GM20000 (cell line): ENCODE measurements around the gene PYGO2.
A peak's percentile ranks its signal among the peaks of the same experiment; 100 is the strongest.

Experiments
- DNase-seq: peaks from one replicate; pipeline ENCODE4 v3.0.0; 2012; ENCODE audit warnings: low spot score
- CTCF ChIP-seq: IDR thresholded peaks from 2 replicates; pipeline ENCODE4 v1.5.1; 2012; ENCODE audit warnings: mild to moderate bottlenecking, control low read depth; ENCODE audit errors: extremely low read depth, missing control alignments

The PYGO2 gene

GRCh38 chr1:154962156-154962749, 671 bp upstream of the PYGO2 start:
- peak; percentile 53 for DNase-seq
- no peak for TF ChIP-seq CTCF

GRCh38 chr1:154960446-154961136, 991 bp downstream of the PYGO2 start:
- peak; percentile 28 for DNase-seq
- no peak for TF ChIP-seq CTCF

- no peak for TF ChIP-seq CTCF
- no peak for DNase-seq
These were observed 2.2 kb downstream of the PYGO2 start for GRCh38 chr1:154959426-154959780.

- DNase-seq = no peak
- no peak for TF ChIP-seq CTCF
These were observed 2.7 kb downstream of the PYGO2 start for GRCh38 chr1:154958681-154959425.

GRCh38 chr1:154958036-154958435, 3.5 kb downstream of the PYGO2 start:
- DNase-seq = no peak
- TF ChIP-seq CTCF = no peak

- TF ChIP-seq CTCF = no peak
- DNase-seq = no peak
These were observed 4.4 kb downstream of the PYGO2 start for GRCh38 chr1:154957091-154957657.

- no peak for TF ChIP-seq CTCF
These were observed 5.0 kb downstream of the PYGO2 start for GRCh38 chr1:154956544-154956941.

More at GRCh38 chr1:154956544-154956941, 5.0 kb downstream of the PYGO2 start:
- no peak for DNase-seq
